CD14-positive monocyte (primary cell): ENCODE measurements around the gene IGF1R. TPM values are rescaled to one million over a fixed set of nuclear protein-coding genes. Genes with fewer than 3 reads are reported as not detected.
"Not testable (repeated sequence)": the region's sequence is repeated elsewhere in the genome, so short reads cannot be mapped to it uniquely, and the experiment has no call there.

Experiments
- DNase-seq, 3 donors: peaks; one replicate each; pipeline ENCODE4 v3.0.0-alpha.2; 2011 to 2022
- H2AFZ ChIP-seq: 2 replicates; pipeline ENCODE4 v1.6.0; 2012; ENCODE audit warnings: mild to moderate bottlenecking, low read depth, low read length, inconsistent platforms; ENCODE audit not compliant: insufficient read depth, poor library complexity, severe bottlenecking
- H3K27ac ChIP-seq, 2 donors: 1 replicate in 1 of 2; 2 replicates in 1 of 2; pipeline ENCODE4 v1.5.1; 2012 to 2013; ENCODE audit warnings: low read length in 2 of 2, control low read depth in 1 of 2, inconsistent platforms in 1 of 2, low read depth in 1 of 2, mild to moderate bottlenecking in 1 of 2
- H3K27me3 ChIP-seq, 2 donors: one replicate each; pipeline versions ENCODE4 v1.6.0 to v1.6.1; 2011 to 2013; ENCODE audit warnings: low read length in 2 of 2; ENCODE audit not compliant: control insufficient read depth in 2 of 2, insufficient read depth in 2 of 2
- H3K36me3 ChIP-seq, 2 donors: replicated peaks in 1 of 2; 1 replicate in 1 of 2; 2 replicates in 1 of 2; pipeline versions ENCODE4 v1.5.1 to v1.6.1; 2012 to 2013; ENCODE audit warnings: low read length in 2 of 2, control low read depth in 1 of 2, inconsistent platforms in 1 of 2, mild to moderate bottlenecking in 1 of 2; ENCODE audit not compliant: insufficient read depth in 2 of 2, control insufficient read depth in 1 of 2
- H3K4me1 ChIP-seq, 2 donors: 1 replicate in 1 of 2; 2 replicates in 1 of 2; pipeline versions ENCODE4 v1.5.1 to v1.6.1; 2012 to 2013; ENCODE audit warnings: low read length in 2 of 2, control low read depth in 1 of 2, inconsistent platforms in 1 of 2, mild to moderate bottlenecking in 1 of 2, moderate library complexity in 1 of 2; ENCODE audit not compliant: insufficient read depth in 2 of 2, control insufficient read depth in 1 of 2
- H3K4me2 ChIP-seq: replicated peaks from 2 replicates; pipeline ENCODE3; 2012; ENCODE audit warnings: low read length, moderate library complexity, mild to moderate bottlenecking; ENCODE audit not compliant: poor library complexity, severe bottlenecking; ENCODE audit errors: extremely low read depth
- H3K4me3 ChIP-seq, 3 experiments: fragments of 200-600 bp in 1 of 3; sonication (generic) in 1 of 3; replicated peaks in 1 of 3; 1 replicate in 2 of 3; 2 replicates in 1 of 3; pipeline ENCODE4 v1.5.1; 2011 to 2013; ENCODE audit warnings: low read length in 3 of 3, mild to moderate bottlenecking in 3 of 3, control low read depth in 2 of 3, low read depth in 2 of 3, inconsistent platforms in 1 of 3, moderate library complexity in 1 of 3
- H3K79me2 ChIP-seq: 2 replicates; pipeline ENCODE4 v1.6.0; 2012; ENCODE audit warnings: mild to moderate bottlenecking, control low read depth, inconsistent platforms, low read length, moderate library complexity; ENCODE audit not compliant: insufficient read depth
- H3K9ac ChIP-seq: 2 replicates; pipeline ENCODE4 v1.6.0; 2017; ENCODE audit warnings: low read length, mild to moderate bottlenecking; ENCODE audit not compliant: insufficient read depth, poor library complexity, severe bottlenecking
- H3K9me3 ChIP-seq, 2 donors: replicated peaks in 1 of 2; 1 replicate in 1 of 2; 2 replicates in 1 of 2; pipeline versions ENCODE4 v1.5.1 to v1.6.1; 2012 to 2013; ENCODE audit warnings: low read length in 2 of 2, control low read depth in 1 of 2; ENCODE audit not compliant: control insufficient read depth in 1 of 2, insufficient read depth in 1 of 2
- H4K20me1 ChIP-seq: 2 replicates; pipeline ENCODE4 v1.6.0; 2012; ENCODE audit warnings: mild to moderate bottlenecking, low read length, control low read depth, moderate library complexity; ENCODE audit not compliant: insufficient read depth
- H3K27ac Mint-ChIP-seq, 7 donors: one replicate each; pipeline ENCODE4 v1.8.0; 2020; ENCODE audit warnings: mild to moderate bottlenecking in 7 of 7, mixed read lengths in 7 of 7, moderate library complexity in 6 of 7, inconsistent platforms in 2 of 7
- H3K27me3 Mint-ChIP-seq, 3 donors: one replicate each; pipeline ENCODE4 v1.8.0; 2021 to 2022; ENCODE audit warnings: low read depth in 3 of 3, mild to moderate bottlenecking in 3 of 3, mixed read lengths in 3 of 3, moderate library complexity in 3 of 3, inconsistent platforms in 1 of 3
- H3K36me3 Mint-ChIP-seq, 2 donors: one replicate each; pipeline ENCODE4 v1.8.0; 2020; ENCODE audit warnings: mixed read lengths in 2 of 2, inconsistent platforms in 1 of 2, mild to moderate bottlenecking in 1 of 2
- H3K4me1 Mint-ChIP-seq: one replicate; pipeline ENCODE4 v1.8.0; 2020; ENCODE audit warnings: mild to moderate bottlenecking, mixed read lengths
- H3K4me3 Mint-ChIP-seq, 2 donors: one replicate each; pipeline ENCODE4 v1.8.0; 2020; ENCODE audit warnings: mild to moderate bottlenecking in 2 of 2, mixed read lengths in 2 of 2, moderate library complexity in 1 of 2
- H3K9me3 Mint-ChIP-seq, 7 donors: one replicate each; pipeline ENCODE4 v1.8.0; 2020 to 2022; ENCODE audit warnings: mixed read lengths in 7 of 7, mild to moderate bottlenecking in 6 of 7, moderate library complexity in 6 of 7, inconsistent platforms in 2 of 7
- CTCF ChIP-seq: fragments of 200-600 bp; IDR thresholded peaks from one replicate; pipeline ENCODE4 v1.8.0; 2022; ENCODE audit warnings: antibody characterized with exemption, mild to moderate bottlenecking
- WGBS: methylation state at CpG from one replicate; pipeline ENCODE4 v1.1.5; 2013; ENCODE audit warnings: missing lambda C conversion rate; ENCODE audit not compliant: insufficient coverage; 5-methylcytosine and 5-hydroxymethylcytosine counted together
- intact Hi-C, 2 donors: fragments of 100-400 bp; cut with micrococcal nuclease; formaldehyde crosslinking; loops; one replicate each; pipeline versions ENCODE4 v1.15.0 to v1.15.1; 2023
- polyA plus RNA-seq, 3 donors: library from polyadenylated mRNA; depleted of rRNA in 1 of 3; unstranded in 2 of 3; stranded (reverse) in 1 of 3; fragments of 300-500 nt in 2 of 3; fragments of >200 nt in 1 of 3; fragmentation: Illumina TruSeq in 2 of 3; gene quantifications; 1 replicate in 2 of 3; 2 replicates in 1 of 3; pipeline ENCODE4 v1.2.3, GENCODE V29; 2012 to 2021

The IGF1R gene
- polyA plus RNA-seq, 3 donors: 0.35 to 4.9 (median 0.67) TPM

- no peak overlapping the region for H3K9ac ChIP-seq
- WGBS: 82% methylated on average over 8 of the region's 8 CpGs
- Mint-ChIP-seq H3K27me3 (peaks cover 0 to 5% (median 0%) of the 10 kb centered on the region in 3 donors), H3K36me3 (peaks cover 28 to 32% of the 10 kb centered on the region in 2 donors), H3K4me1 (no peaks in the 10 kb centered on the region), H3K4me3 (no peak overlapping the region), H3K27ac (no peak overlapping the region), H3K9me3 (peaks cover 6 to 16% (median 10%) of the 10 kb centered on the region in 7 donors)
- H3K4me3 ChIP-seq: no peak overlapping the region
- no peaks in the 10 kb centered on the region for H4K20me1 ChIP-seq
- H3K4me1 ChIP-seq: no peaks in the 10 kb centered on the region
- TF ChIP-seq CTCF: no peak
- peaks cover 0 to 12% of the 10 kb centered on the region in 2 donors for H3K9me3 ChIP-seq
- H3K27ac ChIP-seq: no peak overlapping the region
- no peak for DNase-seq
- no peaks in the 10 kb centered on the region for H3K79me2 ChIP-seq
- peaks cover 26 to 31% of the 10 kb centered on the region in 2 donors for H3K36me3 ChIP-seq
- intact Hi-C loops: no loop called here
- no peaks in the 10 kb centered on the region for H3K27me3 ChIP-seq
- no peak overlapping the region for H3K4me2 ChIP-seq
- H2AFZ ChIP-seq: no peak overlapping the region
Measured at GRCh38 chr15:98964466-98965133, 316.3 kb downstream of the IGF1R start.

GRCh38 chr15:98965134-98965491 lies 316.8 kb downstream of the IGF1R start:
- H3K4me2 ChIP-seq, H2AFZ ChIP-seq, H3K9ac ChIP-seq, H3K4me3 Mint-ChIP-seq, DNase-seq, H3K27me3 ChIP-seq, H4K20me1 ChIP-seq, H3K27ac Mint-ChIP-seq, H3K4me1 ChIP-seq, H3K4me1 Mint-ChIP-seq, H3K4me3 ChIP-seq, H3K27ac ChIP-seq, H3K27me3 Mint-ChIP-seq, H3K79me2 ChIP-seq, intact Hi-C loops: not testable (repeated sequence)
- peaks cover 6 to 16% (median 10%) of the 10 kb centered on the region in 7 donors for H3K9me3 Mint-ChIP-seq
- H3K36me3 Mint-ChIP-seq: peaks cover 24 to 28% of the 10 kb centered on the region in 2 donors
- WGBS: 100% methylated on average over 1 of the region's 4 CpGs
- Histone ChIP-seq H3K36me3 (peaks cover 24 to 26% of the 10 kb centered on the region in 2 donors), H3K9me3 (peaks cover 0 to 12% of the 10 kb centered on the region in 2 donors)
